Activated naive CD4-positive, alpha-beta T cell treated with anti-CD3 and anti-CD28 coated beads, Interleukin-2, amount 50 U/mL, for 16 hours (primary cell): ENCODE results near the gene HSPB7.
"Not testable (repeated sequence)": the region's sequence is repeated elsewhere in the genome, so short reads cannot be mapped to it uniquely, and the experiment has no call there.

Experiments used
- DNase-seq: peaks from one replicate; pipeline ENCODE4 v3.0.0-alpha.2; 2020

HSPB7 gene

GRCh38 chr1:16048573-16049189 is 30.8 kb upstream of the HSPB7 start:
- DNase-seq: peak; percentile 44

DNA sequence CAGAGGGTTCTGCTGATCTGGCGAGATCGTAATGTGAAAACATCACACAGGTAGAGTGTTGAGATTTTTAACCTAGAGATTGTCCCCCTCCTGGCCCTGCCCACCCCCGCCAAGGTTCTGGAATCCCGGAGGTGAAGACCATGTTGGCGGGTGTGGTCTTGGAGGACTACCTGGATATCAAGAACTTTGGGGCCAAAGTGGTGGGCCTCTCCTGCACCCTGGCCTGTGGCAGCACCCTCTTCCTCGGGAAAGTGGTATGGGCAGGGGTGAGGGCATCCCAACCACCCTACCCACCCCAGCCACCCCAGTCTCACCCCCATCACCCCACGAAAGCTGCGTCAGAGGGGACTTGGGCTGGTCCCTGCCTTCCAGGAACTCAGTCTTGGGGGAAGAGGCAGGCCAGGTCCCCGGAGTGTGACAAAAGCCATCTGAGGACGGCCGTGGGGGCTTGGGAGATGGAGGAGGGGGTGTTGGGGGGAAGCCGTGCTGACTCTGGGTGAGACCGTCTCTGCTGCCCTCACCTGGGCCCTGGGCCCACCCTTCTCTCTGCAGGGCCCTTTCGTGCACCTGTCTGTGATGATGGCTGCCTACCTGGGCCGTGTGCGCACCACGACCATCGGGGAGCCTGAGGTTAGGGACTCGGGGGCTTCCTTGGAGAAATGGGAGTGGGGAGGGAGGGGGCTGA is 30.1 kb upstream of the HSPB7 start:
- DNase-seq: no peak

- DNase-seq: no peak
Measured at GRCh38 chr1:16046842-16047241, 29.0 kb upstream of the HSPB7 start.

GRCh38 chr1:16043950-16044349 is 26.1 kb upstream of the HSPB7 start:
- no peak for DNase-seq

- no peak for DNase-seq
Measured at GRCh38 chr1:16043521-16043920, 25.7 kb upstream of the HSPB7 start, which contains the start of gene CLCNKB. Gene CLCNKB (plus strand): TSS chr1:16043782. CDS start chr1:16044493, 711 bp downstream.

DNA sequence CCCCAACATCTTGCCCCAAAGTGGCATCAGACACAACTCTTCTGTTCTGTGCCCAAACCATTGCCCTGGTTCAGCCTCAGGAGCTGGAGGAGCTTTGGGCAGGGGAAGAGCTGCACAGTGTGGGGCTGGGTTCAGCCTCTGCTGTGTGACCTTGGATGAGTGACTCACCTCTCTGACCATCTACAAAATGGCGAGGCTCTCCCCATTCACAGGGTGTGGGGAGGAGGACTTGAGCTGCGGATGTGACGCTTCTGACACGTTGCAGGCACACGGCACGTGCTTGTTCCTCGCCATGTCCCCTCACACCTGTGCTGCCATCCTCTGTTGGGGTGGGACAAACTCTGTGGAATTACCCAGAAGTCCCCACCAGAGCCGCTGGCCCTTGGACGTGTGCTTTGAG is 24.8 kb upstream of the HSPB7 start:
- not testable (repeated sequence) for DNase-seq

- no peak for DNase-seq
Measured at GRCh38 chr1:16042096-16042495, 24.3 kb upstream of the HSPB7 start.

- DNase-seq: no peak
Measured at GRCh38 chr1:16041200-16041599, 23.4 kb upstream of the HSPB7 start.

- DNase-seq: not testable (repeated sequence)
Measured at GRCh38 chr1:16039871-16040270, 22.0 kb upstream of the HSPB7 start.

DNA sequence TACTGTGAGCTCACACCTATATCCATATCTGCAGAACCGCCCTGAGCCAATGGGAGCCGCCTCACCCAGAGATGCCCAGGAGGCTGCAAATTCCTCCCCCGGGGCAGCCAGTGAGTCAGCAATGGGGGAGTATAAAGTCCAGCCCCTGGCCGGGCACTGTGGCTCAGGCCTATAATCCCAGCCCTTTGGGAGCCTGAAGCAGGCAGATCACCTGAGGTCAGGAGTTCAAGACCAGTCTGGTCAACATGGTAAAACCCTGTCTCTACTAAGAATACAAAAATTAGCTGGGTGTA is 20.7 kb upstream of the HSPB7 start:
- DNase-seq: no peak

- DNase-seq: not testable (repeated sequence)
Measured at GRCh38 chr1:16036461-16036860, 18.6 kb upstream of the HSPB7 start.

DNA sequence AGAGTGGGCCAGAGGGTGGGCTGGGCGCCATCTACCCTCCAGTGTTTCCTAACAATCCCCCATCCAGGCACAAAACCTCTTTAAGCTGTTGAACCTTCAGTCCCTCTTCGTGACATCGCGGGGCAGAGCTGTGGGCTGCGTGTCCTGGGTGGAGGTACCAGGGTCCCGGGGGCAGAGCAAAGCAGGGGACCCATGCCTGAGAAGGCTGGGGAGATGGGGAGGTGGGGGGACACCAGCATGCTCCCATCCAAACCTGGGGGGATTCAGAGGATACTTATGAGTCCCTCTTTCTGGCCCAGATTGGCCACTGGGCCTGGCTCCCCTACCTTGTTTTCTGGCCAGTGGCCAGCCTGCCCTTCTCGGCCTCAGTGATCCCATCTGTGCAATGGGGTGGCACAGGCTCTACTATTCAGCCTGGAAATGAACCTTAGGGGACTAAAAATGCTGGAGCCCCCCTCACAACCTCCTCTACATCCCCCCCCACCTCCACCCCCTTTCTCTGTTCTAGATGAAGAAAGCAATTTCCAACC is 15.3 kb upstream of the HSPB7 start:
- DNase-seq: not testable (repeated sequence)

- DNase-seq: peak; percentile 64
Measured at GRCh38 chr1:16032388-16033102, 14.7 kb upstream of the HSPB7 start.

DNA sequence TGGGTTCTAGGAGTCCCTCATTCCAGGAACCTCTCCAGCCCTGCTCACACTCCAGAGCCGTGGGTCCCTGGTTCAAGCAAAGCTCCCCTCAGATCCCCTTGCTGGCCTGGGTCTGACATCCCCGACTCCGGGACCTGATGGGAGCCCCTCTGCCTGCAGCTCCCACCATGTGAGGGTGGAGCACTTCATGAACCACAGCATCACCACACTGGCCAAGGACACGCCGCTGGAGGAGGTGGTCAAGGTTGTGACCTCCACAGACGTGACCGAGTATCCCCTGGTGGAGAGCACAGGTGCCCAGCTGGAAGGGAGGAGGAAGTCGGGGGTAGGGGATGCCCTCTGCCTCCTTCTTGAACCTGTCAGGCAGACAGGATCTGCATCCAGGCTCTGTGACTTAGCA is 13.7 kb upstream of the HSPB7 start:
- no peak for DNase-seq

DNA sequence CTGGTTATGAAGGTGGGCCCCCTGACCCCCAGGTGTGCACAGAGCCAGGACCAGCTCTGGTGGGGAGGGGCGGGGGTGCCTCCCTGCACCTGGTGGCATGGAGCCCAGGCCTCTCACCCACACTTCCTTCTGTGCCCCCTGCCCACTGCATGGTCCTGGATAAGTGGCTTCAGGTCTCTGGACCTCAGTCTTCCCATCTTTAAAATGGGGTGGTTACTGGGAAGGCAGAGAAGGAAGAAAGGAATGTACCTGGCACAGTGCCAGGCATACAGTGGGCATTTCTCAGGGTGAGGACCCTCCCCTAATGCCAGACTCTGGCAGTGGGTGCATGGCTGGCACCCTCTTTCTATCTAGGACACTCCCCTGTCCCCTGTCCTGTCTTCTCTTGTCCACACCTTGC is 11.4 kb upstream of the HSPB7 start:
- DNase-seq: no peak

- DNase-seq: not testable (repeated sequence)
Measured at GRCh38 chr1:16029003-16029268, 11.1 kb upstream of the HSPB7 start.

DNA sequence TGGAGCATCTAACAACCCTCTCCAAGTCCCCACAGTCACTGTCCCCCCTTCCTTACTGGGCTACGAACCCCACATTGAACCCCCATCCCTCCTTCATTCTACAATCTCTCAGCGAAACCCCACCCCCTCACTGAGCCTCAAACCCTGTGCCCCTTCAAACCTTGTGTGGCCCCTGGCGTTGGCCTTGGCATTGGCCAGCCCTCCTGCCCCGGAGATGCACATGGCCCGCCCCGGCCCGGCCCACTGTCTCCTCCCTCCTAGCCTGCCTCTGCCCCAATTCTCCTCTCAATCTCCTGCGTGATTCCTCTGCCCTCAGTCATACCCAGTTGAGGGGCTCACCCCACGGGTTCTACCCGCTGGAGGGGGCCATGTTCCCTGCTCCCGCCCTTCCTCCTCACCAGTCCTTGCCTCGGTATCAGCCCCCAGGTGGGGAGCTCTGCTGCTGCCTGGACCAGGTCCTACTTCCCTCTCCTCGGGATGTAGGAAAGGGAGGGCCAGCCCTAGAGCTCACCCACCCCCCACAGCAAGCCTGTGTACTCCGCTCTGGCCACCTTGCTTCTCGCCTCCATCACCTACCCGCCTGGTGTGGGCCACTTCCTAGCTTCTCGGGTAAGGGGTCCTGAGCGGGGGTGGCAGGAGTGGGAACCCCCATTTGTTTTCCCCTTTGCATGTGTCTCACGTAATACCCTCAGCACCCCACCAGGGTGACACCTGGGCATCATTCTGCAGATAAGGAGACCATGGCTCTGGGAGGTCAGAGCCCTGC is 10.6 kb upstream of the HSPB7 start:
- DNase-seq: no peak

DNA sequence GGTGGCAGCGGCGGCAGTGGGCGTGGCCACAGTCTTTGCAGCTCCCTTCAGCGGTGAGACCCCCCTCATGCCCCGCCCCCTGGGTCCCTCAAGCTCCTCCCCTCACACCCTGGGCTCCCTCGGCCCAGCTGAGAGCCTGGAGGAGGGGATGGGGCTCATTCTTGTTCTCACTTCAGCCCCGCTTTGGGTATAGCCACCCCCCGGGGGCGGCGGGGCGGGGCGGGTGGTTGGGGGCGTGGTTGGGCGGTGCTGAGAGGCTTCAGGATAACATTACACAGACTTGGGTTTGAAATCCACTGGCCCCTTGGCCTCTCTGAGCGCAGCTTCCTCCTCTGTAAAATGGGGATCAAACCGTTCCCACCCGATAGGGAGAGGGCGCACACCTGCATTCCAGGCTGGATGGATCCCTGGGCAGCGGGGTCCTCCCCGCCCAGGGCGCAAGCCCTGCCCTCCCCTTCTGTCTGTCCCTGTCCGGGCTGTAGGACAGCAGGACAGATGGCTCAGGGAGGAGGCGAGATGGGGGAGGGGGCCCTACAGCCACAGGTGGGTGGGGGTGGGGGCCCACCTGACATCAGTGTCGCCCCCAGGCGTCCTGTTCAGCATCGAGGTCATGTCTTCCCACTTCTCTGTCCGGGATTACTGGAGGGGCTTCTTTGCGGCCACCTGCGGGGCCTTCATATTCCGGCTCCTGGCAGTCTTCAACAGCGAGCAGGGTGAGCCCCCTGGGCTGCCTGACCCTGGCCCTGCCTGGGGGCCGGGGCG is 9.1 kb upstream of the HSPB7 start:
- peak; percentile 57 for DNase-seq

DNA sequence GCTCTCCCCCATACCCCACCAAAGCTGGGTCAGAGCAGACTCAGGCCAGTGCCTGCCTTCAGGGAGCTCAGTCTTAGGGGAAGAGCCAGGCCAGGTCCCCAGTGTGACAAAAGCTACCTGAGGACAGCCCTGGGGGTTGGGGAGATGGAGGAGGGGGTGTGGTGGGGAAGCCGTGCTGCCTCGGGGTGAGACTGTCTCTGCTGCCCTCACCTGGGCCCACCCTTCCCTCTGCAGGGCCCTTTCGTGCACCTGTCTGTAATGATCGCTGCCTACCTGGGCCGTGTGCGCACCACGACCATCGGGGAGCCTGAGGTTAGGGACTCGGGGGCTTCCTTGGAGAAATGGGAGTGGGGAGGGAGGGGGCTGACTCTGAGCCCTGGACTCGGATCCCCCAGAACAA is 8.5 kb upstream of the HSPB7 start:
- not testable (repeated sequence) for DNase-seq

DNA sequence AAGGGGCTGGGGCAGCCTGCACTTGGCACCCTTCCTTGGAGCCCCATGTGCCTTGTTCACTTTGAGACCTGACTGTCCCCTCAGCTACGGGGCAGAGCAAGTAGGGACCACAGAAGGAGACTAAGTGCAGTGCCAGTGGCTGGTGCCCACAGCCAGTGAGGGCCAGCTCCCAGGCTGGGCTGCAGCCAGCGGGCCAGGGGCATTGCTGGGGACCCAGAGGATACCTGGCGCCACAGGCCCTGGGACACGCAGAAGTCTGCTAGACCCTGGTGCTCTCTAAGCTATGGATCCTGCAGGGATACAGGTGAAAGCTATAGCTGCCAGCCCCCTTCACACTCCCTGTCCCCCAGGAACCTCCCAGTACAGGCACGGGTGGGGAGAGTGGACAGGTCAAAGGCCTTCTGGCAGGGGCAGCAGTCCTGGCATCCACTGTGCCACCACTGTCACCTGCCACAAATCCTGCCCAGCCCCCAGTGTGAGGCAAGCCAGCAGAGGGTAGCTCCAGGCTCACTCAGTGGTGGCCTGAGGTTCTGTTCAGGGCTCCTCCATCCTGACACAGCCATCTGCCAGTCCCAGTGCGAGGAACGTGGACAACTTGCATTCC is 5.3 kb upstream of the HSPB7 start:
- DNase-seq: no peak

DNA sequence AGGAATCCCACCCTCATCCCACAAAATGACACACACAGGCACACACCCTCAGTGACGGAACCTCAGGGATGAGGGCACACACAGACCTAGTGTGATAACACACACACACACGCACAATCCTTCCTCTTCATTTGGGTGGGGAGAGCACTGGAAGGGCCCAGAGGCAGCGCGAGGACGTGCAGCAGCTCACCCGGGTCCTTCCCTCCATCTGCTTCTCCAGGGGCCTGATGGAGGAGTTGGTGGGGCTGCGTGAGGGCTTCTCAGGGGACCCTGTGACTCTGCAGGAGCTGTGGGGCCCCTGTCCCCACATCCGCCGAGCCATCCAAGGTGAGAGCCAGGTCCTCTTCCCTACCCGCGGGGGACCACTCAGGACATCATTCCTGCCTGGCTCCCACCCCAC is 4.5 kb upstream of the HSPB7 start:
- no peak for DNase-seq

DNA sequence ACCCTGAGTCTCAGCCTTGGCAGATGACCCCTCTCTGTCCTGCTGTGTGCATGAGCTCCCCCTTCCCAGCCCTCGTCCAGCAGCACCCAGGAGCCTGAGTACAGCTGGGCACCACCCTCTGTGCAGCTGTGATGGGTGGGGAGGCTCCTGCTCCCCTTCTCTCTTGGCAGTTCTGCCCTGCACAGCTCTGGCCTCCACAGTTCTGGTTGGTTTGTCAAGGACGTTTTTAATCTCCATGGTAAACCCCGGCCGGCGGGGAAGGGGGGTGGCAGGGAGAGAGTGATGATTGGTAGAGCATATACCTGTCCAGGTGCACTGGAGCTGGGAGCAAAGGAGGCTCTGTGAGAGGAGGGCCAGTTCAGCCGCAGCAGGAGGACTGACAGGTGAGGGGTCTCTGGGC is 3.8 kb upstream of the HSPB7 start, which contains the start of gene CLCNKA:
TSS of gene CLCNKA (plus strand) at position 356 of the 400 bp plus-strand sequence. CDS start 584 bp downstream, outside the sequence.
- no peak for DNase-seq
